ENCODE measurements around the gene NDUFB1. TPM values are rescaled to one million over a fixed set of nuclear protein-coding genes. Genes with fewer than 3 reads are reported as not detected.

The NDUFB1 gene
- polyA plus RNA-seq, 3 donors = 367 to 686 (median 604) TPM

- H3K27ac Mint-ChIP-seq = peak overlapping the region in 1 of 7 donors; percentile 90
Measured at GRCh38 chr14:92161521-92161920, 40.0 kb upstream of the NDUFB1 start.

GRCh38 chr14:92160619-92161018 is 39.1 kb upstream of the NDUFB1 start:
- H3K9ac ChIP-seq (ENCODE audit: insufficient read depth, low read length, poor library complexity, severe bottlenecking) = no peak overlapping the region
- 37% methylated on average over 3 of the region's 4 CpGs for WGBS (ENCODE audit: insufficient coverage)
- H3K27me3 Mint-ChIP-seq (ENCODE audit: low read depth in 3 of 3) = no peaks in the 10 kb centered on the region
- no peak overlapping the region for H3K4me3 Mint-ChIP-seq
- H3K9me3 Mint-ChIP-seq = peaks cover 4 to 10% (median 8%) of the 10 kb centered on the region in 7 donors
- no peak overlapping the region for H3K4me3 ChIP-seq (replicated peaks in 1 of 3; ENCODE audit: low read depth in 2 of 3, low read length in 3 of 3)
- H3K4me1 ChIP-seq (ENCODE audit: control insufficient read depth in 1 of 2, insufficient read depth in 2 of 2, low read length in 2 of 2) = peaks cover 13 to 14% of the 10 kb centered on the region in 2 donors
- H3K27me3 ChIP-seq (ENCODE audit: control insufficient read depth in 2 of 2, insufficient read depth in 2 of 2, low read length in 2 of 2) = no peaks in the 10 kb centered on the region
- intact Hi-C loops (cut with micrococcal nuclease) = no loop called here
- no peaks in the 10 kb centered on the region for H3K9me3 ChIP-seq (replicated peaks in 1 of 2; ENCODE audit: control insufficient read depth in 1 of 2, insufficient read depth in 1 of 2, low read length in 2 of 2)
- no peaks in the 10 kb centered on the region for H3K79me2 ChIP-seq (ENCODE audit: insufficient read depth, low read length)
- no peak overlapping the region for H3K4me2 ChIP-seq (replicated peaks; ENCODE audit: extremely low read depth, low read length, poor library complexity, severe bottlenecking)
- DNase-seq = peak; percentile 70 to 91 (median 85)
- no peak for TF ChIP-seq CTCF (IDR thresholded peaks at IDR 0.05)
- peaks cover 73 to 93% of the 10 kb centered on the region in 2 donors for H3K36me3 ChIP-seq (replicated peaks in 1 of 2; ENCODE audit: control insufficient read depth in 1 of 2, insufficient read depth in 2 of 2, low read length in 2 of 2)
- no peak overlapping the region for H2AFZ ChIP-seq (ENCODE audit: insufficient read depth, low read depth, low read length, poor library complexity, severe bottlenecking)
- peak overlapping the region in 1 of 2 donors; percentile 79 for H3K27ac ChIP-seq (ENCODE audit: low read depth in 1 of 2, low read length in 2 of 2)
- peak overlapping the region; percentile 88 to 96 (median 93) for H3K27ac Mint-ChIP-seq
- peaks cover 81 to 91% of the 10 kb centered on the region in 2 donors for H3K36me3 Mint-ChIP-seq
- no peaks in the 10 kb centered on the region for H4K20me1 ChIP-seq (ENCODE audit: insufficient read depth, low read length)
- H3K4me1 Mint-ChIP-seq = peaks cover 11% of the 10 kb centered on the region

More at GRCh38 chr14:92161521-92161920, 40.0 kb upstream of the NDUFB1 start:
- Histone ChIP-seq H3K27ac (ENCODE audit: low read depth in 1 of 2, low read length in 2 of 2) (no peak overlapping the region), H3K4me2 (replicated peaks; ENCODE audit: extremely low read depth, low read length, poor library complexity, severe bottlenecking) (no peak overlapping the region), H3K9me3 (replicated peaks in 1 of 2; ENCODE audit: control insufficient read depth in 1 of 2, insufficient read depth in 1 of 2, low read length in 2 of 2) (no peaks in the 10 kb centered on the region), H3K4me3 (replicated peaks in 1 of 3; ENCODE audit: low read depth in 2 of 3, low read length in 3 of 3) (no peak overlapping the region), H3K9ac (ENCODE audit: insufficient read depth, low read length, poor library complexity, severe bottlenecking) (no peak overlapping the region), H2AFZ (ENCODE audit: insufficient read depth, low read depth, low read length, poor library complexity, severe bottlenecking) (no peak overlapping the region), H3K4me1 (ENCODE audit: control insufficient read depth in 1 of 2, insufficient read depth in 2 of 2, low read length in 2 of 2) (peaks cover 16 to 17% of the 10 kb centered on the region in 2 donors), H3K79me2 (ENCODE audit: insufficient read depth, low read length) (no peaks in the 10 kb centered on the region), H4K20me1 (ENCODE audit: insufficient read depth, low read length) (no peaks in the 10 kb centered on the region), H3K36me3 (replicated peaks in 1 of 2; ENCODE audit: control insufficient read depth in 1 of 2, insufficient read depth in 2 of 2, low read length in 2 of 2) (peaks cover 64 to 88% of the 10 kb centered on the region in 2 donors), H3K27me3 (ENCODE audit: control insufficient read depth in 2 of 2, insufficient read depth in 2 of 2, low read length in 2 of 2) (no peaks in the 10 kb centered on the region)
- Mint-ChIP-seq H3K36me3 (peaks cover 72 to 88% of the 10 kb centered on the region in 2 donors), H3K4me1 (peaks cover 13% of the 10 kb centered on the region), H3K27me3 (ENCODE audit: low read depth in 3 of 3) (no peaks in the 10 kb centered on the region), H3K9me3 (peaks cover 4 to 12% (median 8%) of the 10 kb centered on the region in 7 donors), H3K4me3 (no peak overlapping the region)
- intact Hi-C loops (cut with micrococcal nuclease) = no loop called here
- no peak for TF ChIP-seq CTCF (IDR thresholded peaks at IDR 0.05)
- WGBS (ENCODE audit: insufficient coverage) = no CpG with 5 or more reads among the region's 3 CpGs
- no peak for DNase-seq

All from CD14-positive monocyte (primary cell).